NCI-H187 treated with DMSO at 0.1 percent for 48 hours (cell line): ENCODE measurements around the gene HTR3E.
"Not testable (repeated sequence)": the region's sequence is repeated elsewhere in the genome, so short reads cannot be mapped to it uniquely, and the experiment has no call there.

Experiments
- DNase-seq: peaks from one replicate; lab custom pipeline; 2025; lab: John Stamatoyannopoulos, UW

The HTR3E gene

GRCh38 chr3:184110316-184110725 is 13.5 kb downstream of the HTR3E start:
- DNase-seq: no peak

GRCh38 chr3:184116017-184116416 is 19.2 kb downstream of the HTR3E start:
- no peak for DNase-seq

GRCh38 chr3:184117636-184118035 is 20.8 kb downstream of the HTR3E start:
- DNase-seq: no peak

GRCh38 chr3:184121031-184121430 is 24.2 kb downstream of the HTR3E start:
- not testable (repeated sequence) for DNase-seq

- no peak for DNase-seq
Measured at GRCh38 chr3:184126006-184126405, 29.1 kb downstream of the HTR3E start.

- DNase-seq: no peak
Measured at GRCh38 chr3:184129012-184129411, 32.1 kb downstream of the HTR3E start.

- DNase-seq: no peak
Measured at GRCh38 chr3:184132945-184133344, 36.1 kb downstream of the HTR3E start.

- no peak for DNase-seq
Measured at GRCh38 chr3:184133840-184134745, 37.2 kb downstream of the HTR3E start.

- DNase-seq: no peak
Measured at GRCh38 chr3:184134746-184135148, 37.9 kb downstream of the HTR3E start.

GRCh38 chr3:184135149-184135910 is 38.5 kb downstream of the HTR3E start, which contains the start of gene EIF2B5:
EIF2B5 (plus strand) TSS chr3:184135358; CDS start chr3:184135386, 28 bp downstream.
- peak; percentile 79 for DNase-seq

GRCh38 chr3:184135911-184136260 is 39.0 kb downstream of the HTR3E start:
- no peak for DNase-seq

GRCh38 chr3:184140436-184140835 is 43.6 kb downstream of the HTR3E start:
- DNase-seq: no peak

- no peak for DNase-seq
Measured at GRCh38 chr3:184142199-184142598, 45.3 kb downstream of the HTR3E start.

GRCh38 chr3:184143327-184143726 is 46.5 kb downstream of the HTR3E start:
- DNase-seq: no peak

GRCh38 chr3:184144505-184144904 is 47.6 kb downstream of the HTR3E start:
- DNase-seq: no peak

GRCh38 chr3:184145111-184145524 is 48.3 kb downstream of the HTR3E start:
- DNase-seq: no peak

GRCh38 chr3:184145751-184146270 is 48.9 kb downstream of the HTR3E start:
- no peak for DNase-seq

- no peak for DNase-seq
Measured at GRCh38 chr3:184148076-184148475, 51.2 kb downstream of the HTR3E start.

- DNase-seq: no peak
Measured at GRCh38 chr3:184149123-184149522, 52.3 kb downstream of the HTR3E start.

- not testable (repeated sequence) for DNase-seq
Measured at GRCh38 chr3:184149770-184150169, 52.9 kb downstream of the HTR3E start.

- DNase-seq: no peak
Measured at GRCh38 chr3:184154885-184155643, 58.2 kb downstream of the HTR3E start, which contains the start of gene DVL3. DVL3 (plus strand) TSS chr3:184155377; CDS start chr3:184155636, 259 bp downstream.
